Tibial nerve (tissue), 4 donors: ENCODE data around the gene GRIN2C. TPM values are rescaled to one million over a fixed set of nuclear protein-coding genes. Genes with fewer than 3 reads are reported as not detected.

Experiments used
- DNase-seq, 2 donors: peaks; one replicate each; pipeline ENCODE4 v3.0.0-alpha.2; 2019; ENCODE audit warnings: low spot score in 2 of 2
- H3K27ac ChIP-seq, 4 donors: fragments of 200-600 bp; sonication (generic) in 3 of 4; one replicate each; pipeline ENCODE4 v1.5.1; 2017 to 2019; ENCODE audit warnings: mild to moderate bottlenecking in 1 of 4
- H3K27me3 ChIP-seq, 2 donors: fragments of 200-600 bp; sonication (generic) in 1 of 2; one replicate each; pipeline versions ENCODE4 v1.5.1 to v1.6.0; 2017 to 2019
- H3K36me3 ChIP-seq, 3 donors: fragments of 200-600 bp; sonication (generic); one replicate each; pipeline ENCODE4 v1.5.1; 2018 to 2019
- H3K4me1 ChIP-seq, 4 donors: fragments of 200-600 bp; sonication (generic) in 3 of 4; one replicate each; pipeline ENCODE4 v1.5.1; 2017 to 2019
- H3K4me3 ChIP-seq, 4 donors: fragments of 200-600 bp; sonication (generic) in 3 of 4; one replicate each; pipeline ENCODE4 v1.5.1; 2017 to 2019; ENCODE audit warnings: mild to moderate bottlenecking in 1 of 4, moderate library complexity in 1 of 4
- H3K9me3 ChIP-seq, 4 donors: fragments of 200-600 bp; sonication (generic) in 3 of 4; one replicate each; pipeline ENCODE4 v1.5.1; 2017 to 2019
- EP300 ChIP-seq, 2 donors: sonication (generic); formaldehyde crosslinking; IDR thresholded peaks; one replicate each; pipeline ENCODE4 v1.6.1; 2017; ENCODE audit warnings: antibody characterized with exemption in 2 of 2, mild to moderate bottlenecking in 1 of 2
- POLR2A ChIP-seq, 2 donors: fragments of 450-650 bp; IDR thresholded peaks; one replicate each; pipeline ENCODE4 v1.6.1; 2017; ENCODE audit warnings: antibody characterized with exemption in 2 of 2, mild to moderate bottlenecking in 2 of 2, moderate library complexity in 2 of 2
- WGBS, 2 donors: methylation state at CpG; one replicate each; pipeline ENCODE4 v1.1.5; 2018; 5-methylcytosine and 5-hydroxymethylcytosine counted together
- total RNA-seq, 4 donors: library from RNA; depleted of rRNA; stranded (reverse); fragments of >200 nt; gene quantifications; one replicate each; pipeline ENCODE4 v1.1.0, GENCODE V29; 2016
- TF ChIP-seq, protein P1 (sequence below), 5 experiments: fragments of 200-600 bp in 3 of 5; fragments of 450-650 bp in 2 of 5; sonication (generic) in 3 of 5; IDR thresholded peaks; one replicate each; pipeline ENCODE4 v1.5.1; 2016 to 2019; ENCODE audit warnings: antibody characterized with exemption in 5 of 5, mild to moderate bottlenecking in 3 of 5, moderate library complexity in 2 of 5

Gene GRIN2C
- total RNA-seq, 4 donors from 2014 or later: 0.22 to 3.6 (median 0.50) TPM

DNA sequence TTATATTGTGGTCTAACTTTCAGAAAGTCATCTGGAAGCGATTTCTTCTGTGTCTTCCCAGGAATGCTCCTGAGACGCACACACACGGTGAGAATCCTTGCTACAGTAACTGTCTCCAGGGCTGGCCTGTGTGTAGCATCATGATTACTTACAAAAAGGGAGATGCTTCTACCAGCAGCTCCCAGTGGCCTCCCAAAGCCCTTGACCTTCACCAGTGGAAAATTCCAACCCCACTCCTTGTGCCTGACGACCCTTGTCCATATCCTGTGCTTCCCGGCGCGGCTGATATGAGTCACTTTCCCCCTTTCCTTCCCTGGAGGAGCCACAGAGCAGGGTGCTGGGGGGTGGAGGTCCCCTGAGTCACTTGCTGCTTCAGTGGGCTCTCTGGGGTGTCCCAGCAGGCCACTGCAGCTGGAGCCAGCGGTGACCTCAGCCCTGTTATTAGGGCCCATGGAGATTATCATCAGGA, 61.4 kb downstream of the GRIN2C start:
- WGBS, 2 donors: 52 to 60% methylated on average over 8 of the region's 8 CpGs
- no peak for DNase-seq
- Histone ChIP-seq H3K27ac (no peak overlapping the region), H3K4me3 (no peak overlapping the region), H3K9me3 (no peaks in the 10 kb centered on the region), H3K36me3 (peaks cover 0 to 95% (median 0%) of the 10 kb centered on the region in 3 donors), H3K4me1 (no peaks in the 10 kb centered on the region), H3K27me3 (no peaks in the 10 kb centered on the region)
- no peak for TF ChIP-seq POLR2A (IDR thresholded peaks at IDR 0.05)
- TF ChIP-seq EP300 (IDR thresholded peaks at IDR 0.05): no peak
- TF ChIP-seq, protein P1, sequence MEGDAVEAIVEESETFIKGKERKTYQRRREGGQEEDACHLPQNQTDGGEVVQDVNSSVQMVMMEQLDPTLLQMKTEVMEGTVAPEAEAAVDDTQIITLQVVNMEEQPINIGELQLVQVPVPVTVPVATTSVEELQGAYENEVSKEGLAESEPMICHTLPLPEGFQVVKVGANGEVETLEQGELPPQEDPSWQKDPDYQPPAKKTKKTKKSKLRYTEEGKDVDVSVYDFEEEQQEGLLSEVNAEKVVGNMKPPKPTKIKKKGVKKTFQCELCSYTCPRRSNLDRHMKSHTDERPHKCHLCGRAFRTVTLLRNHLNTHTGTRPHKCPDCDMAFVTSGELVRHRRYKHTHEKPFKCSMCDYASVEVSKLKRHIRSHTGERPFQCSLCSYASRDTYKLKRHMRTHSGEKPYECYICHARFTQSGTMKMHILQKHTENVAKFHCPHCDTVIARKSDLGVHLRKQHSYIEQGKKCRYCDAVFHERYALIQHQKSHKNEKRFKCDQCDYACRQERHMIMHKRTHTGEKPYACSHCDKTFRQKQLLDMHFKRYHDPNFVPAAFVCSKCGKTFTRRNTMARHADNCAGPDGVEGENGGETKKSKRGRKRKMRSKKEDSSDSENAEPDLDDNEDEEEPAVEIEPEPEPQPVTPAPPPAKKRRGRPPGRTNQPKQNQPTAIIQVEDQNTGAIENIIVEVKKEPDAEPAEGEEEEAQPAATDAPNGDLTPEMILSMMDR (IDR thresholded peaks at IDR 0.05): no peak

DNA sequence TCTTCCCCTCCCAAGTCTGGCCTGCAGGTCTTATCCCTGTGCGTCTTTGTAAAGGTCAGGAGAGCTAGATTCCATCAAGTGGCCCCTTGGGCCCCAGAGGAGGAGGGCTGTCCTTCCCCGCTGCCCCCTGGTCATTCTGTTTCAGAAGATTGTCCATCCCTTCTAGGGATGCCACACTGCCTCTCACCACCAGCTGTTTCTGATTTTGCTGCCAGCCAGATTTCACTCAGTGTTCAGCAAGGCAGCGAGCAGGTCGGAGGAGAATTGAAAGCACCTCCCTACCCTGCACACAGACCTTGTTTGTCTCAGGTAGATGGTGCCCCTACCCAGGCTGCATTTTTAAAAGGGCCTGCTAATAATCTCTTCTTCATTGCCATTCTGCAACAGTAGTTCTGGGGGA, 61.9 kb downstream of the GRIN2C start:
- no peak overlapping the region for H3K4me3 ChIP-seq
- no peak for DNase-seq
- no peak overlapping the region for H3K27ac ChIP-seq
- H3K9me3 ChIP-seq: no peaks in the 10 kb centered on the region
- no peak for TF ChIP-seq POLR2A (IDR thresholded peaks at IDR 0.05)
- TF ChIP-seq, protein P1 (IDR thresholded peaks at IDR 0.05): no peak
- no peak for TF ChIP-seq EP300 (IDR thresholded peaks at IDR 0.05)
- peaks cover 0 to 96% (median 0%) of the 10 kb centered on the region in 3 donors for H3K36me3 ChIP-seq
- H3K4me1 ChIP-seq: no peaks in the 10 kb centered on the region
- H3K27me3 ChIP-seq: no peaks in the 10 kb centered on the region
- 67 to 77% methylated on average over 4 of the region's 4 CpGs for WGBS, 2 donors

DNA sequence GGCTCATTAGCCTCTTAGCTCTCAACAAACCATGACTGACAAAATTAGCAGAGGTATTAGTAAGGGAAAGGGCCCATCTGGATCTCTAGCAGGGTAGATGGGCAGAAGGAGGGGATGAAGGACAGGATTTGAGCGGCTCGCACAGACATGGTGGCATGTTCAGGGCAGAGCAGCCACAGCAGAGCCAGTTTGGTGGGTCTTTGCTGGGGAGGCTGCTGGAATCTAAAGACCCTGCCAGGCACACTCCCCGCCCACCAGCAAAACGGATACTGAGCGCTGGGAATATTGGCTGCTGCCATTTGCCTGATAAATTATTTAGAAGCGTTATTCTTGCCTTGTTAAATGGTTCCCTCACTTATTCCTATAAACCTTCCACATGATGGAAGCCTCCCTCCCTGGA, 62.8 kb downstream of the GRIN2C start:
- no peaks in the 10 kb centered on the region for H3K4me1 ChIP-seq
- 73 to 74% methylated on average over 6 of the region's 6 CpGs for WGBS, 2 donors
- no peak overlapping the region for H3K4me3 ChIP-seq
- no peak overlapping the region for H3K27ac ChIP-seq
- no peaks in the 10 kb centered on the region for H3K27me3 ChIP-seq
- H3K36me3 ChIP-seq: peaks cover 0 to 95% (median 0%) of the 10 kb centered on the region in 3 donors
- no peak for DNase-seq
- H3K9me3 ChIP-seq: no peaks in the 10 kb centered on the region
- TF ChIP-seq EP300 (IDR thresholded peaks at IDR 0.05) (no peak), POLR2A (IDR thresholded peaks at IDR 0.05) (no peak)
- TF ChIP-seq, protein P1 (IDR thresholded peaks at IDR 0.05): no peak

DNA sequence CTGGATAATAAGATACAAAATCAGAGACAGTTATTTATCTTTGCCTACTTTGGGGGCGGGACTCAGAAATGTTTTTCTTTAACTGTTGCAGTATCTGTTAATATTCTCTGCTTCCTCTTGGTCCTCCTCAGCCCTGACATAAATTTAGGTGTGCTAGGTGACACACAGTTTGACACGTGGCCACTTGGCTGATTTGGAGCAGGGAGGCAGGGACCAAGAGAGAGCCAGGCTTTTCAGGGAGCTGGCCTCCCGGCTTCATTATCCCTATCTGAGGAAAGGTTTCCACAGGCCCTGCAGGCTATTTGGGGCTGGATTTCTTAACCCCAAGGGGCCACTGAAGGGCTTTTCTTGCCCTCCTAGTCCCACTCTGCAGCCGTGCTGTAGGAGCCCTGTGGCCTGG, 63.5 kb downstream of the GRIN2C start:
- no peak overlapping the region for H3K4me3 ChIP-seq
- no peak for DNase-seq
- 73 to 76% methylated on average over 4 of the region's 4 CpGs for WGBS, 2 donors
- no peak for TF ChIP-seq POLR2A (IDR thresholded peaks at IDR 0.05)
- no peak for TF ChIP-seq EP300 (IDR thresholded peaks at IDR 0.05)
- TF ChIP-seq, protein P1 (IDR thresholded peaks at IDR 0.05): no peak
- peaks cover 0 to 5% (median under 1%) of the 10 kb centered on the region in 4 donors for H3K4me1 ChIP-seq
- no peak overlapping the region for H3K27ac ChIP-seq
- H3K27me3 ChIP-seq: no peaks in the 10 kb centered on the region
- peaks cover 0 to 89% (median 0%) of the 10 kb centered on the region in 3 donors for H3K36me3 ChIP-seq
- no peaks in the 10 kb centered on the region for H3K9me3 ChIP-seq

DNA sequence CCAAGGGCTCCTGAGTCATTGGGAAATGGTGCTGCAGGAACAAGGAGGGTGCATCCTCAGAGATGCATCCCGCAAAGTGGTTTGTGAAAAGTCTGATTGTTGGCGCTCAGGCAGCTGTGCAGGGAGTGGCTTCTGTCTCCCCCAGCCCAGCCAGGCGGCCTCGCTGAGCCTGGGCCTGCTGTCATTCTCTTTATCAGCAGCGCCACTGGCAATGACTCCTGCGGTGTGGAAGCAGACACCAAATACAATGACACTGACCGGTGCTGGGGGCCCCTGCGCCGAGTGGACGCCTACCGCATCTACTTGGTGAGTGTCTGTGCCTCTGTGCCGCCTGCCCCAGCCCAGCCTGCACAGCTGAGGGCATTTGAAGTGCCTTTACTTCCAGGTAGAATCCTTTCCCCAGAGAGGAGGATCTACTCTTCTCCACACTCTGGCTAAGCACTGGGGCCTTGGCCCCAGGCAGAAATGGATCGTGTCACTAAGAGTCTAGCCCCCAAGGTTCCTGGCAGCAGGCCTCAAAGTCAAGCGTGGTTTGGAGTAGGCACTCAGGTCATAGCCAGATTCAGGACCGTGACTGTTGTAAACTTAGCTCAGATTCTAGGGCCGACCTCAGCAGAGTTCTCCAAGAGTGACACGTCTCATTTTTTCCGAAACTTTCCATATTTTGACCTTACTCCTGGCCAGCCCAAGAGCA, 64.2 kb downstream of the GRIN2C start:
- Histone ChIP-seq H3K4me1 (peaks cover 0 to 8% (median 2%) of the 10 kb centered on the region in 4 donors), H3K36me3 (peaks cover 0 to 89% (median 0%) of the 10 kb centered on the region in 3 donors), H3K4me3 (no peak overlapping the region), H3K9me3 (no peaks in the 10 kb centered on the region), H3K27ac (no peak overlapping the region), H3K27me3 (no peaks in the 10 kb centered on the region)
- 87 to 89% methylated on average over 11 to 18 of the region's 18 CpGs for WGBS, 2 donors
- DNase-seq: no peak
- TF ChIP-seq, protein P1 (IDR thresholded peaks at IDR 0.05): no peak
- TF ChIP-seq POLR2A (IDR thresholded peaks at IDR 0.05) (no peak), EP300 (IDR thresholded peaks at IDR 0.05) (no peak)
